ENCODE results near the gene AHCYL2.

DNA sequence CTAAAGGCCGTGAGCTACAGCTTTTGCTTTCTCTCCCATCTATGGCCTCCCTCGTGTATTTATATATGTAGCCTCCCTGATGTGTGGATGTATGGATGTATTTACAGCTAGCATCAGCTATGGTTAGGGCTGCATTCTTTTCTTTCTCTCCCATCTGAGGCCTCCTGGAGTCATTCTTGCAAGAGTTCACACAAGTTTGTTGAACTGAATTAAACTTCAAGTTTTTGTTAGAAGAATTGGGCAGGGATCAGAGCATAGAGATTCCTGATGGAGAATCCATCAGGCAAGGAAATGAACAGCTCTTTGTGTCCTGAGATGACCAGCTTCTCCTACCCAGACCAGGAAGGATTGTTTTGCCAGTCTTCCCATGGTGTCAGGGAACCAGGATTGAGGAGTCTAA is 60.3 kb downstream of the AHCYL2 start:
- TF ChIP-seq, protein P1, sequence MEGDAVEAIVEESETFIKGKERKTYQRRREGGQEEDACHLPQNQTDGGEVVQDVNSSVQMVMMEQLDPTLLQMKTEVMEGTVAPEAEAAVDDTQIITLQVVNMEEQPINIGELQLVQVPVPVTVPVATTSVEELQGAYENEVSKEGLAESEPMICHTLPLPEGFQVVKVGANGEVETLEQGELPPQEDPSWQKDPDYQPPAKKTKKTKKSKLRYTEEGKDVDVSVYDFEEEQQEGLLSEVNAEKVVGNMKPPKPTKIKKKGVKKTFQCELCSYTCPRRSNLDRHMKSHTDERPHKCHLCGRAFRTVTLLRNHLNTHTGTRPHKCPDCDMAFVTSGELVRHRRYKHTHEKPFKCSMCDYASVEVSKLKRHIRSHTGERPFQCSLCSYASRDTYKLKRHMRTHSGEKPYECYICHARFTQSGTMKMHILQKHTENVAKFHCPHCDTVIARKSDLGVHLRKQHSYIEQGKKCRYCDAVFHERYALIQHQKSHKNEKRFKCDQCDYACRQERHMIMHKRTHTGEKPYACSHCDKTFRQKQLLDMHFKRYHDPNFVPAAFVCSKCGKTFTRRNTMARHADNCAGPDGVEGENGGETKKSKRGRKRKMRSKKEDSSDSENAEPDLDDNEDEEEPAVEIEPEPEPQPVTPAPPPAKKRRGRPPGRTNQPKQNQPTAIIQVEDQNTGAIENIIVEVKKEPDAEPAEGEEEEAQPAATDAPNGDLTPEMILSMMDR (IDR thresholded peaks at IDR 0.05; ENCODE audit: low read depth, low read length) = no peak
- TF ChIP-seq MYC (IDR thresholded peaks at IDR 0.05; ENCODE audit: low read depth, low read length) = no peak

All from NB4 (cell line).